Upper lobe of left lung (tissue), 6 donors: ENCODE measurements around the gene TTC23. TPM values are rescaled to one million over a fixed set of nuclear protein-coding genes. Genes with fewer than 3 reads are reported as not detected.

Experiments used
- ATAC-seq, 2 donors: fragments of 200-7000 bp; cut with Tn5 transposase; one replicate each; pipeline ENCODE4 v1.9.1; 2022; ENCODE audit warnings: mild to moderate bottlenecking in 2 of 2, moderate library complexity in 2 of 2; ENCODE audit not compliant: low FRiP score in 2 of 2
- DNase-seq, 2 donors: peaks; one replicate each; pipeline ENCODE4 v3.0.0-alpha.2; 2019 to 2020
- H3K27ac ChIP-seq, 4 donors: fragments of 200-600 bp; sonication (generic); one replicate each; pipeline ENCODE4 v1.5.1; 2016 to 2019
- H3K27me3 ChIP-seq, 4 donors: fragments of 200-600 bp; sonication (generic); one replicate each; pipeline ENCODE4 v1.5.1; 2017 to 2019
- H3K36me3 ChIP-seq, 4 donors: fragments of 200-600 bp; sonication (generic); one replicate each; pipeline ENCODE4 v1.5.1; 2016 to 2019
- H3K4me1 ChIP-seq, 4 donors: fragments of 200-600 bp; sonication (generic); one replicate each; pipeline ENCODE4 v1.5.1; 2018 to 2019
- H3K4me3 ChIP-seq, 4 donors: fragments of 200-600 bp; sonication (generic); one replicate each; pipeline ENCODE4 v1.5.1; 2017 to 2019; ENCODE audit warnings: mild to moderate bottlenecking in 2 of 4, moderate library complexity in 1 of 4
- H3K9me3 ChIP-seq, 4 donors: fragments of 200-600 bp; sonication (generic); one replicate each; pipeline ENCODE4 v1.5.1; 2018 to 2019
- CTCF ChIP-seq, 6 experiments: fragments of 450-650 bp in 4 of 6; fragments of 200-600 bp in 2 of 6; sonication (generic) in 2 of 6; IDR thresholded peaks; one replicate each; pipeline ENCODE4 v1.5.1; 2016 to 2019; ENCODE audit warnings: antibody characterized with exemption in 6 of 6
- EP300 ChIP-seq, 4 donors: sonication (generic); formaldehyde crosslinking; IDR thresholded peaks; one replicate each; pipeline ENCODE4 v1.5.1; 2017; ENCODE audit warnings: antibody characterized with exemption in 4 of 4, control low read depth in 2 of 4
- POLR2A ChIP-seq, 4 donors: fragments of 450-650 bp; IDR thresholded peaks; one replicate each; pipeline ENCODE4 v1.5.1; 2016 to 2017; ENCODE audit warnings: antibody characterized with exemption in 4 of 4, mild to moderate bottlenecking in 2 of 4
- POLR2AphosphoS5 ChIP-seq, 2 donors: sonication (generic); formaldehyde crosslinking; IDR thresholded peaks; one replicate each; pipeline ENCODE4 v1.5.1; 2017; ENCODE audit warnings: antibody characterized with exemption in 2 of 2
- WGBS, 2 donors: methylation state at CpG; one replicate each; pipeline ENCODE4 v1.1.5; 2017 to 2018; 5-methylcytosine and 5-hydroxymethylcytosine counted together
- total RNA-seq, 6 donors: library from RNA; depleted of rRNA in 4 of 6; stranded (reverse); fragments of >200 nt in 4 of 6; gene quantifications; one replicate each; pipeline versions ENCODE4 v1.1.0 to v1.2.1, GENCODE V29; 2016 to 2021
- donor health status: DM: no; HTN: no; CAD: no; lungs with moderate emphysema.
- donor health status: DM: no; HTN: yes; CAD: no; lungs with severe emphysema.

The TTC23 gene
- total RNA-seq, 6 donors from 2014 or later, result 6.2 to 28.0 (median 15.3) TPM

- Histone ChIP-seq H3K27me3 (no peaks in the 10 kb centered on the region), H3K4me3 (no peak overlapping the region), H3K27ac (no peak overlapping the region), H3K4me1 (peaks cover 0 to 4% (median 1%) of the 10 kb centered on the region in 4 donors), H3K36me3 (peaks cover 0 to 28% (median 14%) of the 10 kb centered on the region in 4 donors), H3K9me3 (no peaks in the 10 kb centered on the region)
- TF ChIP-seq CTCF (IDR thresholded peaks at IDR 0.05) (no peak), POLR2A (IDR thresholded peaks at IDR 0.05) (no peak), EP300 (IDR thresholded peaks at IDR 0.05) (no peak), POLR2AphosphoS5 (IDR thresholded peaks at IDR 0.05) (no peak)
- DNase-seq (no peak), ATAC-seq (no peak)
- 78 to 86% methylated on average over 4 of the region's 4 CpGs for WGBS, 2 donors
Measured at GRCh38 chr15:99135194-99135593, 114.2 kb downstream of the TTC23 start.

DNA sequence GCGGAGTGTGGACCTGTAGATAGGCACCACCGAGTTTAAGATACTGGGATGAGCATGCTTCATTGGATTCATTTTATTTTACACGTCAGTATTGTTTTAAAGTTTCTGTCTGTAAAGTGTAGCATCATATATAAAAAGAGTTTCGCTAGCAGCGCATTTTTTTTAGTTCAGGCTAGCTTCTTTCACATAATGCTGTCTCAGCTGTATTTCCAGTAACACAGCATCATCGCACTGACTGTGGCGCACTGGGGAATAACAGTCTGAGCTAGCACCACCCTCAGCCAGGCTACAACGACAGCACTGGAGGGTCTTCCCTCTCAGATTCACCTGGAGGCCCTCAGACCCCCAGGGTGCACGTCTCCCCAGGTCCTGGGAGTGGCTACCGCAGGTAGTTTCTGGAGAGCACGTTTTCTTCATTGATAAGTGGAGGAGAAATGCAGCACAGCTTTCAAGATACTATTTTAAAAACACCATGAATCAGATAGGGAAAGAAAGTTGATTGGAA is 115.0 kb downstream of the TTC23 start:
- H3K27ac ChIP-seq, result no peak overlapping the region
- whole genome bisulfite sequencing, 2 donors, result 84 to 87% methylated on average over 11 of the region's 11 CpGs

GRCh38 chr15:99132634-99133287 is 116.6 kb downstream of the TTC23 start:
- Histone ChIP-seq H3K4me1 (peaks cover 0 to 4% (median 1%) of the 10 kb centered on the region in 4 donors), H3K9me3 (no peaks in the 10 kb centered on the region), H3K36me3 (peaks cover 0 to 22% (median 11%) of the 10 kb centered on the region in 4 donors), H3K27ac (no peak overlapping the region), H3K27me3 (no peaks in the 10 kb centered on the region), H3K4me3 (no peak overlapping the region)
- ATAC-seq, result no peak
- DNase-seq, result no peak
- 91 to 93% methylated on average over 18 of the region's 18 CpGs for WGBS, 2 donors
- TF ChIP-seq POLR2A (IDR thresholded peaks at IDR 0.05) (no peak), CTCF (IDR thresholded peaks at IDR 0.05) (no peak), POLR2AphosphoS5 (IDR thresholded peaks at IDR 0.05) (no peak), EP300 (IDR thresholded peaks at IDR 0.05) (no peak)

More for the DNA sequence above, 115.0 kb downstream of the TTC23 start:
- peaks cover 0 to 4% (median 1%) of the 10 kb centered on the region in 4 donors for H3K4me1 ChIP-seq
- ATAC-seq (no peak), DNase-seq (no peak)
- TF ChIP-seq POLR2AphosphoS5 (IDR thresholded peaks at IDR 0.05), result no peak
- H3K9me3 ChIP-seq, result no peaks in the 10 kb centered on the region
- H3K4me3 ChIP-seq, result no peak overlapping the region
- peaks cover 0 to 28% (median 14%) of the 10 kb centered on the region in 4 donors for H3K36me3 ChIP-seq
- H3K27me3 ChIP-seq, result no peaks in the 10 kb centered on the region

DNA sequence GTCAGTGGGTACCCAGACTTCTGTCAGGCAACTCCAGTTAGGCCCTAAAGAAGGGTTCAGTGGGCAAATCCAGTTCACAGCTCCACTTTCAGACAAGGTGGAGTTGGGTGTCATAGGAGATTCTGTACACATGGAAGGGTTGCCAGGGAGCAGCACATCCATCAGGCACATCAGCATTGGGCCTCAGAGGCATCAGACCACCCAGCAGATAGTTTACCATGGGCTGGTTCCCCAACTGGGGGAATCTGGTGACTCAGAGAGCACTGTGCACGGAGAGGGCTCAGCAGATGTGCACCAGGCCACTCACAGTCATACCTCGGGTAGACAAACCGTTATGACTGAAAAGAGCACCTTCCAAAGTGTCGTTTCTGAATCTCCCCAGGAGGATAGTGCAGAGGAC is 117.3 kb downstream of the TTC23 start:
- WGBS, 2 donors, result 96% methylated on average over 4 of the region's 4 CpGs; no CpG with 5 or more reads in 1 of the 2 donors
- peaks cover 0 to 15% (median 8%) of the 10 kb centered on the region in 4 donors for H3K36me3 ChIP-seq
- peaks cover 0 to 4% (median 1%) of the 10 kb centered on the region in 4 donors for H3K4me1 ChIP-seq
- no peaks in the 10 kb centered on the region for H3K27me3 ChIP-seq
- no peak for DNase-seq
- TF ChIP-seq CTCF (IDR thresholded peaks at IDR 0.05) (no peak), POLR2AphosphoS5 (IDR thresholded peaks at IDR 0.05) (no peak), EP300 (IDR thresholded peaks at IDR 0.05) (no peak), POLR2A (IDR thresholded peaks at IDR 0.05) (no peak)
- ATAC-seq, result no peak
- no peak overlapping the region for H3K4me3 ChIP-seq
- no peak overlapping the region for H3K27ac ChIP-seq
- H3K9me3 ChIP-seq, result no peaks in the 10 kb centered on the region

- peaks cover 0 to 4% (median 1%) of the 10 kb centered on the region in 4 donors for H3K4me1 ChIP-seq
- no peak overlapping the region for H3K4me3 ChIP-seq
- no peak for TF ChIP-seq POLR2A (IDR thresholded peaks at IDR 0.05)
- TF ChIP-seq EP300 (IDR thresholded peaks at IDR 0.05), result no peak
- DNase-seq, result peak in 1 of 2 donors; percentile 78
- no peak overlapping the region for H3K27ac ChIP-seq
- H3K9me3 ChIP-seq, result no peaks in the 10 kb centered on the region
- peak in 1 of 2 donors; percentile 47 for ATAC-seq
- H3K36me3 ChIP-seq, result peaks cover 0 to 9% (median 2%) of the 10 kb centered on the region in 4 donors
- 93 to 94% methylated on average over 18 to 20 of the region's 25 CpGs for WGBS, 2 donors
- no peaks in the 10 kb centered on the region for H3K27me3 ChIP-seq
Measured at GRCh38 chr15:99131441-99132023, 117.8 kb downstream of the TTC23 start.
